ENCODE data around the gene MYLK.

Gene MYLK

GRCh38 chr3:123759311-123759710 is 124.8 kb downstream of the MYLK start:
- Histone ChIP-seq H3K27ac (peak overlapping the region; percentile 94), H3K9me3 (ENCODE audit: low read depth, low read length) (no peaks in the 10 kb centered on the region)
- peak; percentile 86 for DNase-seq (ENCODE audit: low read depth, low spot score)

DNA sequence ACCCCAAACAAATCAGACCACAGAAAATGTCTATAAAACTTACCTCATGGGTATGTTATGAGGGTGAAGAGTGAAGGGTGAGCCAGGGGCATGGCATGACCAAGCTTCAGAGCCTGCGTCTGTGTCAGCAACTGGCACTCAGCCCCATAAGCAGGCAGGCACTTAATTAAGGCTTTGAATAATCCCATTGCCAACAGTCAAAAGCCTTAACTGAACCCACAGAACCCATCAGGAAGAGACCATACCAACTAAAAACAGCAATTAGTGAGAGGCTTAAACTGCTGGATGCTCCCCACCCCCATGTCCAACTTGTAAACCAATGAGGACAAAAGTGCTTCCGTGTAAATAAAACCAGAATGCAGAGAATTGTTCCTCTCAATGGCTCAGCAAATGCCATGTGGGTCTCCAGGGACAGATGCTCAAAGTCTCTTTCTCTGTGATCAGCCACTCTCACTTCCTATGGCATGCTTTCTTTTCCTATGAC is 126.0 kb downstream of the MYLK start:
- Histone ChIP-seq H3K27ac (peak overlapping the region; percentile 94), H3K36me3 (ENCODE audit: insufficient read depth, low read length) (no peaks in the 10 kb centered on the region), H3K9ac (ENCODE audit: insufficient read length) (peak overlapping the region; percentile 52), H3K4me3 (peak overlapping the region; percentile 72), H3K9me3 (ENCODE audit: low read depth, low read length) (no peaks in the 10 kb centered on the region)
- peak; percentile 61 for DNase-seq (ENCODE audit: low read depth, low spot score)
- TF ChIP-seq EZH2 (IDR thresholded peaks at IDR 0.05) (no peak), POLR2AphosphoS5 (IDR thresholded peaks at IDR 0.05; ENCODE audit: borderline replicate concordance, low read depth, low read length) (peak; percentile 69; the same call in 1 of the 2 replicates), FOXP2 (optimal IDR thresholded peaks at IDR 0.05; ENCODE audit: control extremely low read depth, extremely low read length, insufficient read depth) (peak; percentile 97)

More at GRCh38 chr3:123759311-123759710, 124.8 kb downstream of the MYLK start:
- H3K9ac ChIP-seq (ENCODE audit: insufficient read length), result no peak overlapping the region
- no peaks in the 10 kb centered on the region for H3K36me3 ChIP-seq (ENCODE audit: insufficient read depth, low read length)
- TF ChIP-seq POLR2AphosphoS5 (IDR thresholded peaks at IDR 0.05; ENCODE audit: borderline replicate concordance, low read depth, low read length) (peak; percentile 61; the same call in 1 of the 2 replicates), FOXP2 (optimal IDR thresholded peaks at IDR 0.05; ENCODE audit: control extremely low read depth, extremely low read length, insufficient read depth) (peak; percentile 97), EZH2 (IDR thresholded peaks at IDR 0.05) (no peak)
- H3K4me3 ChIP-seq, result peak overlapping the region; percentile 72

- no peaks in the 10 kb centered on the region for H3K9me3 ChIP-seq (ENCODE audit: low read depth, low read length)
- TF ChIP-seq POLR2AphosphoS5 (IDR thresholded peaks at IDR 0.05; ENCODE audit: borderline replicate concordance, low read depth, low read length) (peak; percentile 79), EZH2 (IDR thresholded peaks at IDR 0.05) (no peak), FOXP2 (optimal IDR thresholded peaks at IDR 0.05; ENCODE audit: control extremely low read depth, extremely low read length, insufficient read depth) (peak; percentile 97)
- H3K4me3 ChIP-seq, result peak overlapping the region; percentile 72
- peak overlapping the region; percentile 94 for H3K27ac ChIP-seq
- peak; percentile 73 for DNase-seq (ENCODE audit: low read depth, low spot score)
- H3K9ac ChIP-seq (ENCODE audit: insufficient read length), result peak overlapping the region; percentile 52
- no peaks in the 10 kb centered on the region for H3K36me3 ChIP-seq (ENCODE audit: insufficient read depth, low read length)
Measured at GRCh38 chr3:123757281-123757940, 126.7 kb downstream of the MYLK start.

GRCh38 chr3:123755501-123755900 is 128.6 kb downstream of the MYLK start:
- Histone ChIP-seq H3K9ac (ENCODE audit: insufficient read length) (no peak overlapping the region), H3K36me3 (ENCODE audit: insufficient read depth, low read length) (no peaks in the 10 kb centered on the region), H3K4me3 (no peak overlapping the region), H3K27ac (no peak overlapping the region), H3K9me3 (ENCODE audit: low read depth, low read length) (no peaks in the 10 kb centered on the region)
- DNase-seq (ENCODE audit: low read depth, low spot score), result no peak
- TF ChIP-seq POLR2AphosphoS5 (IDR thresholded peaks at IDR 0.05; ENCODE audit: borderline replicate concordance, low read depth, low read length), result no peak
- no peak for TF ChIP-seq EZH2 (IDR thresholded peaks at IDR 0.05)
- TF ChIP-seq FOXP2 (optimal IDR thresholded peaks at IDR 0.05; ENCODE audit: control extremely low read depth, extremely low read length, insufficient read depth), result no peak

DNA sequence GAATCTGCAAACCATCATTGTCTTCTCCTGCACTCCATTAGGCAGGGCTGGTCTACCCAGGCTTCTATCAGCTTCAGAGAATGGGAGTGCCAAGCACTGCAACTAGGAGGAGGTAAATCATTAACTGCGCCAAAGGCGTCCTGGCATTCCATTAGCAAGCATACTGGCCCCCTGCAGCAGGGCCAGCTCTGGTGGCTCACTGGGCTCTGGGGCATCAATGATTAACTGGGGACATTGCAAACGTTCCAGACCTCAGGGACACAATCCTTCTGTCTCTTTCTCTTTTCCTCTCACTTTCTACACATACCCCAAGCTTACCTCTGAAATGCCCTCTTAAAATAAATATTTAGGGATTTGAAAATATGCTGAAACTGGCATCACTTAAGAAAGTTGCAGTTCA is 129.0 kb downstream of the MYLK start:
- Histone ChIP-seq H3K27ac (no peak overlapping the region), H3K4me3 (no peak overlapping the region), H3K9ac (ENCODE audit: insufficient read length) (no peak overlapping the region), H3K9me3 (ENCODE audit: low read depth, low read length) (no peaks in the 10 kb centered on the region), H3K36me3 (ENCODE audit: insufficient read depth, low read length) (no peaks in the 10 kb centered on the region)
- no peak for DNase-seq (ENCODE audit: low read depth, low spot score)
- no peak for TF ChIP-seq FOXP2 (optimal IDR thresholded peaks at IDR 0.05; ENCODE audit: control extremely low read depth, extremely low read length, insufficient read depth)
- TF ChIP-seq EZH2 (IDR thresholded peaks at IDR 0.05), result no peak
- TF ChIP-seq POLR2AphosphoS5 (IDR thresholded peaks at IDR 0.05; ENCODE audit: borderline replicate concordance, low read depth, low read length), result no peak

DNA sequence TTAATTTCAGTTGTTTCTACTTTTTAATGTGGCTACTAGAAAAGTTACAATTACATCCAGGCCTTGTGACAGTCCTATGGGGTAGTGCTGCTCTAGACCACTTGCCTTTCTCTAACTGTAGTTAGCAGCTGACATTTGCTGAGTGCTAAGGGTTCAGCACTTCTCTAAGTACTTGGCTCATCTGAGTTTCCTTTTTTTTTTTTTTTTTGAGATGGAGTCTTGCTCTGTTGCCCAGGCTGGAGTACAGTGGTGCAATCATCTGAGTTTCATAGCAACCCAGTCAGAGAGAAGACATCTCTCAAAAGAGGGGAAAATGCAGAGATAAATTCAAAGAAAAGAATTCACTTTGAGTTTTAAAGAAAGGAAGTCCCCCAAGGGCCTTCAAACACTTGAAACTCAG is 130.8 kb downstream of the MYLK start:
- no peak overlapping the region for H3K9ac ChIP-seq (ENCODE audit: insufficient read length)
- H3K9me3 ChIP-seq (ENCODE audit: low read depth, low read length), result no peaks in the 10 kb centered on the region
- peak overlapping the region; percentile 21; the same call in 1 of the 2 replicates for H3K27ac ChIP-seq
- no peaks in the 10 kb centered on the region for H3K36me3 ChIP-seq (ENCODE audit: insufficient read depth, low read length)
- TF ChIP-seq FOXP2 (optimal IDR thresholded peaks at IDR 0.05; ENCODE audit: control extremely low read depth, extremely low read length, insufficient read depth), result no peak
- DNase-seq (ENCODE audit: low read depth, low spot score), result no peak
- no peak overlapping the region for H3K4me3 ChIP-seq

GRCh38 chr3:123752228-123752627 is 131.9 kb downstream of the MYLK start:
- no peaks in the 10 kb centered on the region for H3K36me3 ChIP-seq (ENCODE audit: insufficient read depth, low read length)
- no peak overlapping the region for H3K27ac ChIP-seq

GRCh38 chr3:123751433-123751832 is 132.7 kb downstream of the MYLK start:
- no peak overlapping the region for H3K9ac ChIP-seq (ENCODE audit: insufficient read length)
- no peak for DNase-seq (ENCODE audit: low read depth, low spot score)
- no peaks in the 10 kb centered on the region for H3K9me3 ChIP-seq (ENCODE audit: low read depth, low read length)
- TF ChIP-seq EZH2 (IDR thresholded peaks at IDR 0.05) (no peak), POLR2AphosphoS5 (IDR thresholded peaks at IDR 0.05; ENCODE audit: borderline replicate concordance, low read depth, low read length) (no peak), FOXP2 (optimal IDR thresholded peaks at IDR 0.05; ENCODE audit: control extremely low read depth, extremely low read length, insufficient read depth) (no peak)
- H3K4me3 ChIP-seq, result no peak overlapping the region
- no peak overlapping the region for H3K27ac ChIP-seq
- H3K36me3 ChIP-seq (ENCODE audit: insufficient read depth, low read length), result no peaks in the 10 kb centered on the region

More at GRCh38 chr3:123752228-123752627, 131.9 kb downstream of the MYLK start:
- TF ChIP-seq POLR2AphosphoS5 (IDR thresholded peaks at IDR 0.05; ENCODE audit: borderline replicate concordance, low read depth, low read length) (no peak), EZH2 (IDR thresholded peaks at IDR 0.05) (no peak), FOXP2 (optimal IDR thresholded peaks at IDR 0.05; ENCODE audit: control extremely low read depth, extremely low read length, insufficient read depth) (no peak)
- no peak for DNase-seq (ENCODE audit: low read depth, low spot score)
- H3K9ac ChIP-seq (ENCODE audit: insufficient read length), result no peak overlapping the region
- no peaks in the 10 kb centered on the region for H3K9me3 ChIP-seq (ENCODE audit: low read depth, low read length)
- H3K4me3 ChIP-seq, result no peak overlapping the region

All from SK-N-MC (cell line).